NCI-H146 treated with DMSO at 0.1 percent for 48 hours (cell line): ENCODE data around the gene ANAPC13.

ENCODE experiments used
- DNase-seq: peaks from one replicate; lab custom pipeline; 2025; ENCODE audit not compliant: unreplicated experiment; lab: John Stamatoyannopoulos, UW

Gene ANAPC13

DNA sequence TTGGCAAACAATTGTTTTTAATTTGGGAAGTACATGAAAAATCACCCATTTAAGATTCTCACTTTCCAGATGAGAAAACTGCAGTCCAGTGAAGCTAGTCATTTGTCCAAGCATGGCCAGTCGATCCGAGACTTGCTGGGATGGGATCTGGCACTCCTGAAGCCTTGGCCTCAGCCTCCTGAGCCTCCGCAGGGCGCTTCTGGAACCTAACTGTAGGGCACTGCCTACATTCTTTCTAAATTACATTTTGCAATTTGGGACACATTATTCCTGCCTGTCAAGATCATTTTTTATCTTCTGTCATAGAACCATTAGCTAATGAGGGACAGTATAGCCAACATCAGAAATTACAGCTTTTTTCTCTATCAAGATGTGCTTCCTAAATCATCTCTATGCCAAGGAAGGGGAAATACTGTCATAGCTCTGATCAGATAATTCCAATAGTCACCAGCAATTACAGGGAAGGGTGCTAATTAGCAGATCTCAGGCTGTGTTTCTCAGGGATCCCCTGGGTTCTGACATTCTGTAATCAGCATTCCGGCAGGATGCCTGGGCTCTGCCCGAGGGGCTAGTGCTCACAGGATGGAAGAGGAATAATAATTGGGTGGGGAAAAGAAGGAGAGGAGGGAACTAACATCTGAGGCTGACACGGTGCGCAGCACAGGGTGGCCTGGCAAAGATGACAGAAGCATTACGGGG is 28.3 kb downstream of the ANAPC13 start:
- DNase-seq = no peak

DNA sequence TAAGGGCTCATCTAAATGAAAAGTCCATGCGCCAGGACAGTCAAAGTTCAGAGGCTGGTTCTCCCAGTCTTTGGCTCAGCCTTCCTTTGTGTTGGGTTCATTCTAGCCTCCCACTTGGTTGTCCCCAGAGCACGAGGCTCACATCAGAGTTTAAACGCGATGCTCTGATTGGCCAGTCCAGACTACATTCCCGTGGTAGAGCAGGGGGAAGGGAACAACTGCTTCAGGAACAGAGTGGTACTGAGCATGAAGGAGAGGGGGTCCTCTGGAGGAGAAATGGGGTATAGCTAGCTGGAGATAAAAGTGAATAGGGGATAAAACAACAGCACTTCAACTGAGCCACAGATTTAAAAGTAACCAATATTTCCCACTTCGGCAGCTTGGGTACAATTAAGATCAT is 32.2 kb downstream of the ANAPC13 start:
- no peak for DNase-seq

GRCh38 chr3:134449951-134450350 is 35.8 kb downstream of the ANAPC13 start:
- no peak for DNase-seq

- DNase-seq = peak; percentile 63
Observed at GRCh38 chr3:134449277-134449676, 36.5 kb downstream of the ANAPC13 start.

DNA sequence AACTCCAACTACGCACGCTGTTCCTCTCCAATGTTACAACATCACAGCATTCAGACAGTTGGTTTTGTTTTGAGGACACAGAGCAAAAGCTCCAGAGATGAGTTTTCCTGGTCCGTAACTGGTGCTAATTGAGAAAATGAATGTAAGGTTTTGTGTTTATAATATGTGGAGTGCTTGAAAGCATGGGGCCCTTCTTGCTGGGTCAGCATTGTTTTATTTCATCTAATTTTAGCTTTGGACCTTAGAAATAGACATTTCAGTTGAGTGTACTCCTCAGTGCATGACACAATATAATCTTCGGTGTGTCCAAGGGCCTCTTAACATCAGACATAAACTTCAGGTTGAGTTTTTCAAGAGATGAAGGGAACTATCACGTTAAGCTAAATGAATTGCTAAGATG is 37.1 kb downstream of the ANAPC13 start:
- DNase-seq = no peak

- DNase-seq = no peak
Observed at GRCh38 chr3:134447351-134447750, 38.4 kb downstream of the ANAPC13 start.

DNA sequence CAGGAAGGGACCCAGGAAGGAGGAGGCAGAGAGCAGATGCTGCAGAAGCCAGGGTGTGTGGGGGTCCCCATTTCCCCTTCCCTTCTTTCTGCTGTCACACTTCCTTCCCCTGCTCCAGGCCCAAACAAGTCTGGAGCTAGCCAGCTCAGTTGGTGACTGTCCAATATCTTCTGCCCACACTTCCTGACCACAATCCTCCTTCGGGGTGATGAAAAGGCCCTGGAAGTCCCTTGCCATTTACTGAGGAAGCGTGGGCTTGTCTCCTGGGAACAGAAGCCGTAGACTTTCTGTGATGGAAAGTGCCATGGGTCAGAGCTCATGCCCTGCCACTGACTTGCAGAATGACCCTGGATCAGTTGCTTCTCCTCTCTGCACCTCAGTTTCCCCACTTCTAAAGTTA is 39.0 kb downstream of the ANAPC13 start:
- no peak for DNase-seq

- DNase-seq = no peak
Observed at GRCh38 chr3:134445636-134446035, 40.1 kb downstream of the ANAPC13 start.

DNA sequence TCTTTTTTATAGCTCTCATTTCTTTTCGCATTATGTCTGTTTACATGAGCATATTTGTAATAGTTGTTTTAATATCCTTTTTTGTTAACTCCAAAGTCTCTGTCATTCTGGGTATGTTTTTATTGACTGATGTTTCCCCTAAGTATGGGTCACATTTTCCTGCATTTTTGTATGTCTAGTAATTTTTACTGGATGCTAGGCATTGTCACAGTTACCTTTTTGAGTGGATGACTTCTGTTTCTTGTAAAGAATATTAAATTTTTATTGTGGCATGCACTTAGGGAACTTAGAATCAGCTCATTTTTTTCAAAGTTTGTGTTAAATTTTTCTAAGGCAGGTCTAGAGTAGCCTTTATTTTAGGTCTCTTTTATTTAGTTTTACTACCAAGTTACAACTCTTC is 40.7 kb downstream of the ANAPC13 start:
- no peak for DNase-seq

- no peak for DNase-seq
Observed at GRCh38 chr3:134441821-134442220, 44.0 kb downstream of the ANAPC13 start.

GRCh38 chr3:134441321-134441720 is 44.5 kb downstream of the ANAPC13 start:
- DNase-seq = no peak

- DNase-seq = no peak
Observed at GRCh38 chr3:134437211-134437752, 48.5 kb downstream of the ANAPC13 start.

GRCh38 chr3:134432236-134432635 is 53.5 kb downstream of the ANAPC13 start:
- DNase-seq = no peak

DNA sequence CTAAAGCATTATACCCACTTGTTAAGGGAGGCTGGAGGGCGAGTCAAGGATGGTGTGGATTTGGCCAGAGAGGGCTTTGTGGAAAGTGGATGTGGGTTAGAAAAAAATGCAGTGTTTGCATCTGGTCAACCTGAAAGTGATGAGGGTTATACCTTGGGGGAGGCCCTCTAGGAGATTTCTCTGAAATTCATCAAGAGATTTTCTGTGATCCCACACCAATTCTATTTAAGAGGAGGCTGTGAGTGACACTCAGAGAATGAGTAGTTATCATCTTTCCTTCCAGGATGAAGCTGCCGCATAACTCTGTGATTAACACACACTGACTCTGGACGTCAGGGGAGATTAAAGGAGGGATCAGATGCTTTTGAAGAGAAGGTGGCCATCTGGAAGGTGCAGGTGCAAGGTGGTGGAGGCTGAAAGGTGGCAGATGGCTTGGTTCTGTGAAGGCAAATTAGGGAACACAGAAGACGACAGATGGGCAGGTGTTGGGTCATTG is 54.8 kb downstream of the ANAPC13 start:
- peak; percentile 66 for DNase-seq

DNA sequence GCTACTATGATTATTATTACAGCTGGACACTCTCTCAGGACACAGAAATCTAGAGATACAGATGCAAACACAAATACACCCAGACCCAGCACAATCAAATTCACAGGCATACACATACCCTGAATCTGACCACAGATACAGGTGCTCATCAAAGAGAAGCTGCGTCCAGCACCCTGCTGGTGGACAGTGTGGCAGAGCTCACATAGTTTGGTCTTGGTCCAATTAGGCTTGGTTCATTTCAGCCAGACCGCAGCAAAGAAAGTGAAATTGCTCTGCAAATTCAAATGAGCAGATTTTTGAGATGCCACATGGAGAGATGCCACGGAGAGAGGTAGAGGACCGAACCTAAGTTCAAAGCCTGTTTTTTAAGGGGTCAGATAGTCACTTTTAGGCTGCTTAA is 55.6 kb downstream of the ANAPC13 start:
- DNase-seq = no peak

DNA sequence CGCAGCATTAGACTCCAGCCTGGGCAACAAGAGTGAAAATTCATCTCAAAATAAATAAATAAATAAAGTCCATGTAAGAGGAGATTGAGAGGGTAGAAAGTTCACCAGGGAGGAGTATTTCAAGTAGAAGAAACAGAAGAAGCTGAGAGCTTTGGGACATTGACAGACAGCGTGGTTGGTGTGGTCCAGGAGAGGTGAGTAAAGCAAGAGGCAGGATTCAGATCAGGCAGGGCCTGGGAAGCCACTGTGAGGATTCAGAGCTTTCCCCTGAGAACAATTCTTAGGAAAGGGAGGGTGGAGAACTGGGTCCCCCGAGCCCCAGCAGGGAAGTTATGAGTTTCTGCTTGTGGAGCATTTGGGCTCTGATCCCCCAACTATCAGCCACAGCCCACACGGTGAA is 57.4 kb downstream of the ANAPC13 start:
- DNase-seq = no peak
